NCI-H524 (cell line): ENCODE data around the gene MIS12.
A peak's percentile ranks its signal among the peaks of the same experiment; 100 is the strongest.

ENCODE experiments used
- DNase-seq, 2 experiments: peaks; one replicate each; lab custom pipeline; 2025; lab: John Stamatoyannopoulos, UW

The MIS12 gene, protein sequence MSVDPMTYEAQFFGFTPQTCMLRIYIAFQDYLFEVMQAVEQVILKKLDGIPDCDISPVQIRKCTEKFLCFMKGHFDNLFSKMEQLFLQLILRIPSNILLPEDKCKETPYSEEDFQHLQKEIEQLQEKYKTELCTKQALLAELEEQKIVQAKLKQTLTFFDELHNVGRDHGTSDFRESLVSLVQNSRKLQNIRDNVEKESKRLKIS

DNA sequence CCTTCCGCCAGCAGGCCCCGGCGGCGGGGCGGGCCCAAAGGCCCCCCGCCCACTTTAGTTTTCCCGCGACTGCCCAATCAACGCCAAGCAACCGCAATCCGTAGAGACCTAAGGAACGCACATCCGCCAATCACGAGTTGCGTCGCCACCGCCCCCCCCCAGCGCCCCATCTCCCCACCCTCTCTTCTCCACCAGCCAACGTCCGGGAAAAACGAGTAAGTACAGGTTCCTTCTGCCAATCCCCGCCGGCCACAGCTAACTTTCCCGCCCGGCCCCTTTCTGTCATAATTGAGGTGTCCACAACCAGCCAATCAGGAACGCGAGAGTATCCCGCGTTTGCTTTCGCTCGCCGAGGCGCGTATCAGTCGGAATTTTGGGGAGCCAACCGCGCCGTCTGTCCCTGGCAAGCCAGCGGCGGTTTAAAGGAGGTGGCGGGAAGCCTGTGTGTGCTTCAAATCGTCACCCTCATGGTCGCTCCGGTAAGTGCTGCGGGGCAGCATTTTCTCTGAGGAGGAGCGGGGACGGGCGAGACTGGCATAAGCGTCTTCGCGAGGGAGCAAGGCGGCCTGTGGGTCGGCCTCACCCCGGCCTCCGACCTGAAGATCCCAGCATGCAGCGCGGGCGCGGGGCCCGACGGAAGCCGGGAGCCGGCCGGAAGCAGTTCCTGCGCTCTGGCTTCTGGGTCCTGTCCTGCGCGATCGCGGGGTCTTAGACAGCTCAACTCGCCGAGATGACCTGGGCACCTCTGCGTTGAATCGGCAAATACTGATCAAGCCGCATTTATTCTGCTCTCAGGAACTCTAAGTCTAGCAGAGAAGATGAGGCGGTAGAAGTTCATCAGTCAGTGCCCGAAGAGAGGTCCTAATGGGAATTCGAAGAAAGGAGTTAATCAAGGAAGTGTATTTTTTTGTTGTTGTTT is at the start of gene MIS12:
Gene MIS12, plus strand, starts transcription at position 361 of the 919 bp plus-strand sequence. CDS start 2,297 bp downstream, outside the sequence.
- peak; percentile 97 to 98 for DNase-seq

- DNase-seq = no peak
Observed at GRCh38 chr17:5437721-5438317, 48.5 kb upstream of the MIS12 start.

DNA sequence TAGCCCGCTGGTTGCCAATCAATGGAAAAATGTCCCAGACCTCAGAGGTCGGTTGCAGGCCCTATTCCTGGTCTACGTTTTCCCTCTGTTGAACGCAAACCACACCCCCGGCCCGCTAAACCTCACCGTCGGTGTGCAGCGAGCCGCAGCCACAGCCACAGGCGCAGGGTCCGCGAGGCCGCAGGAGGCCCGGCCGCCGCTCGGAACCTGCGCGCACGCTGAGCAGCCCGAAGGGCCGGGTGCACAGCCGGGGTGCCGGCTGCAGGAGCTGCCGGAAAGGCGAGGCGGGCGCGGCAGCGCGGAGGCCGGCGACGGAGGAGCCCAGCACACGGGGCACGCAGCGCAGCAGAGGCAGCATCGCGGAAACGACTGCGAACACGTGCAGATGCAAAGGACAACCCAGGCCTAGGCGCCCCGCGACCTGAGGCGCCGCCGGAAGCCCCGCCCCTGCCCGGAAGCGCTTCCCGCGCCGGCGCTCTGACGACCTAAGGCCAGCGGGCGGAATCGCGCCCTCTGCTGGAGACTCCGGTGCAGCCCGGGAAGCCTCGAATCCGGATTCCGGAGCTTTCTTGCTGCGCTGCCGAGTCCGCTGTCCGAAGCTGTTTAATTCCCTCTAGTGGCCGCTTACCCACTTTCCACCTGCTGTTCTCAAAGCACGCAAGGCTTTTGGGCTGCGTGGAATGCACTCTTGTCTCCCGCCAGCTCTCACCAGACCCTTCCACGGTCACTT is 47.5 kb upstream of the MIS12 start, which contains the start of gene C1QBP:
Gene C1QBP, minus strand, starts transcription at position 440 of the 730 bp plus-strand sequence. Its CDS starts 82 bp downstream, at position 358.
- DNase-seq = peak; percentile 64 to 90

GRCh38 chr17:5439446-5439764 is 47.0 kb upstream of the MIS12 start:
- no peak for DNase-seq

DNA sequence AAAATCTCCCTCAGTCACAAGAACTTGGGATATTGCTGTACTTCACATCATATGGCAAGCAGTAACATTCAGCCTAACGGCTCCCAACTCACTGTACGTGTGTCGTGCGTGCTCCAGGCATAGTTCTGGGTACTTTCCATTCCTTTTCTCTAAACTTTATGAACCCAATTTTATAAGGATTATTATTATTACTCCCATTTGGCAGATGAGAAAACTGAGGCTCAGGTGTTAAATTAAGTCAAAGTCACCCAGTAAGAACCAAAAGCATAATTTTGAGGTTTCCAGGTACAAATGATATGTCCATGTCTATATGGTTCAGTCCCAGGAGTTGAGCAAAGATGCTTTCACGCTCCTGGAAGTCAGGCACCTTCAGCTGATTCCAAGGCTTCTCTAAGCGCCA is 42.6 kb upstream of the MIS12 start:
- DNase-seq = no peak

GRCh38 chr17:5444209-5444608 is 42.2 kb upstream of the MIS12 start:
- no peak for DNase-seq

- no peak for DNase-seq
Observed at GRCh38 chr17:5446786-5447185, 39.6 kb upstream of the MIS12 start.

- DNase-seq = no peak
Observed at GRCh38 chr17:5464717-5465507, 21.5 kb upstream of the MIS12 start.

DNA sequence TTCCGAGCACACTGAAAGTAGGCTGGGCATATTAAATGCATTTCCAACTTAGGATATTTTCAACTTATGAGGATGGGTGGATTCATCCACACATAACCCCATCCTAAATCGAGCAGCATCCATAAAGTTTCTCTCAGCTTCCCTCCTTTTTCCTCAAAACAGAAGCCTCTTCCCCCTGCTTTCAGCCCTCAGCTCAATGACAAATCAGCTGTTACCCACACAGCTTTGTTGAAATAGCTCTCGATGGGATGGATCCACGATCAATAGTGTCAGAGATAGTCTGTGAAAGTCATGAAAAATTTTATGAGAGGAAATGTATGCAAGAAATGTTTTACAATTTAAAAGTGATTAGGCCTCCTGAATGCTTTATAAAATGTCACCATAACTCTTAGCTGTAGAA is 20.1 kb upstream of the MIS12 start:
- DNase-seq = no peak

GRCh38 chr17:5467416-5467815 is 18.9 kb upstream of the MIS12 start:
- no peak for DNase-seq

DNA sequence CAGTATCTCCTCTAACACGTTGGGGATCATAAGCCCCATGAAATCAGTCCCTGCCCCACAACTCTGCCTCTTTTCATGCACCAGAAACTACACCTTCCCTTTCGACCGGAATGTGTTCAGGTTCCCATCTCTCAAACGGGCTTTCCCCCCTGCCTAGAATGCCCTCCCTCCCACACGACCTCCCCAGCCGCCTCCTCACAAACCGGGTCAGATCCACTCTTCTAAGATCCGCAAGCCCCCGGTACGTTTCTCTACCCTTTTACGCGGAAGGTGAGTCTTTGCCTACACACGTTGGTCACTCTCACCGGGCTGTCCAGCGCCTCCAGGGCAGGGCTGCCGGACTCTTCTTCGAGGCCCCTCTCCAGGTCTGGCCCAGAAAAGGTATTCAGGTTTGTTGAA is 18.3 kb upstream of the MIS12 start:
- DNase-seq = no peak

GRCh38 chr17:5472511-5472910 is 13.9 kb upstream of the MIS12 start:
- DNase-seq = no peak

GRCh38 chr17:5473906-5474305 is 12.5 kb upstream of the MIS12 start:
- no peak for DNase-seq

- DNase-seq = no peak
Observed at GRCh38 chr17:5478992-5479391, 7.4 kb upstream of the MIS12 start.

- DNase-seq = no peak
Observed at GRCh38 chr17:5480962-5481361, 5.4 kb upstream of the MIS12 start.

GRCh38 chr17:5481451-5481850 is 4.9 kb upstream of the MIS12 start:
- no peak for DNase-seq

GRCh38 chr17:5485270-5486205 is 828 bp upstream of the MIS12 start, which contains the start of gene DERL2:
Gene DERL2 (minus strand): TSS chr17:5486178. CDS start chr17:5486161, 17 bp downstream.
- peak in 1 of 2 experiments; percentile 38 for DNase-seq

- DNase-seq = no peak
Observed at GRCh38 chr17:5488752-5489151, 2.4 kb downstream of the MIS12 start.

GRCh38 chr17:5492970-5493369 is 6.6 kb downstream of the MIS12 start:
- no peak for DNase-seq
